GM12892 (cell line): ENCODE data around the gene IL24.
A peak's percentile ranks its signal among the peaks of the same experiment; 100 is the strongest.

ENCODE experiments used
- POLR2A ChIP-seq: IDR thresholded peaks from 2 replicates; pipeline ENCODE4 v1.6.1; 2011; ENCODE audit warnings: low read depth, low read length, control low read depth
- POLR2AphosphoS5 ChIP-seq: IDR thresholded peaks from 2 replicates; pipeline ENCODE4 v1.6.1; 2011; ENCODE audit warnings: low read depth, low read length, control low read depth
- TAF1 ChIP-seq: IDR thresholded peaks from 2 replicates; pipeline ENCODE4 v1.6.1; 2011; ENCODE audit warnings: low read depth, mild to moderate bottlenecking, control low read depth, low read length, borderline replicate concordance

DNA sequence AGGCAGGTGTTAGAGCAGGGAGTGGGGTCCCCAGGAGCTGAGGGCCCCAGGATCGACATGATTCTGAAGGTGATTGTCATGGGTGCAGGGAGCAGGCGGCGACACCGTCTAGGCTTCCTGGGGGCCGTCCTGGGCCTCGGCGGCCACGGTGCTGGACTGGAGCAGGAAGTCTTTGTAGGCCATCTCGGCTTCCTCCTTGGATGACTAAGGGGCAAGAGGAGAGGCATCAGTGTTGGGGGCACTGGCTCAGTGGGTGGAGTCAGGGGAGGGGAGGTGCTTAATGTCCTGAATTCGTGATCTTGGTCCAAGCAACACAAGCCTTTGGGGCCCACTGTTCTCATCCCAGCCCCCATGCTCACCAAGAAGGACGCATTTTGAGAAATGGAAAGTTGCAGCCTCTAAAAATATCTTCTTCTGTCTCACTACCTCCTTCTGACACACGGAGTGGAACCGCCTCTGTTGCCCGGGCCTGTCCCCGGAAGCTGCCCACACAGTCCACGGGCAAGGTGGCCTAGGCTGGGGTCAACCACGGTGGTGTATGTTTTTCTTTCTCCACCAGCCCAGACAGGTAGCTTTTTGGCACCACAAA lies 33.1 kb downstream of the IL24 start:
- peak; percentile 36; the same call in 1 of the 2 replicates for TF ChIP-seq POLR2AphosphoS5
- TF ChIP-seq POLR2A = peak; percentile 55; the same call in 1 of the 2 replicates
- TF ChIP-seq TAF1 = no peak
